GM18520 (cell line): Measurements from ENCODE around the gene SLC2A9.
A peak's percentile ranks its signal among the peaks of the same experiment; 100 is the strongest.
"Not testable (repeated sequence)": the region's sequence is repeated elsewhere in the genome, so short reads cannot be mapped to it uniquely, and the experiment has no call there.

Experiments used
- ATAC-seq: cut with Tn5 transposase; IDR thresholded peaks from one replicate; pipeline ENCODE4 v1.9.1; 2021; ENCODE audit not compliant: unreplicated experiment

SLC2A9 gene

DNA sequence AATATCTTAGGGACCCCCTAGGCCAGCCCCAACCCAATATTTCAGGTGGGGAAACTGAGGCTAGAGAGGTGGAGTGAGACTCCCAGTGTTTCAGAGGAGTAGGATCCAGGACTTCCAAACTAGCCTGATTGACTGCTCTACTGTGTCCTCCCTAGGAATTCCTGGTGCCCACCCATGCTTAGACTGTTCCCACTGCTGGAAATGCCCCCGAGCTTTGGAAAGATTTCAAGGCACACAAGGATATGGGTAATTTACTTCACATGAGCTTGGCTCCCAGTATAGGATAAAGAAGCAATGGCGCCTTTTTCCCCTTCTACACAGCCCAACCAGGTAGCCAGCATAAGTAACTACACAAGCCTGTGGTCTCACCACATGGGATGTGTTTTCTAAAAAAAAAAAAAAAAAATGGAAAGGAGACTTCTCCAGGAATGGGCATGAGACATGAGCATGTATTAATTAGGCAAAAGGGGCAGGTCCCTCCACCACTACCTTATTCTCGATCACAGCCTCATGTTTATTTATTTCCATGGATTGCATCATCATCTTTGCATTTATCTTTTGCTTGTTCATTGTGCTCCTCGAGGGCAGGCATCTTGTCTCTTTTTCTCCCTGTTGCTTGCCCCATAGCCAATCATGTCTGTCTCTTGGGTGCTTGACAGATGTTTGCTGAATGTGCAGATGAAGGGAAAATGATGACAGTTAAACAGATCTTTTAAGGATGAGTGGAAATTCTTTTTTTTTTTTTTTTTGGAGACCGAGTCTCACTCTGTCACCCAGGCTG, 173.1 kb downstream of the SLC2A9 start:
- no peak for ATAC-seq

- ATAC-seq = no peak
Measured at GRCh38 chr4:9845791-9846493, 175.4 kb downstream of the SLC2A9 start.

DNA sequence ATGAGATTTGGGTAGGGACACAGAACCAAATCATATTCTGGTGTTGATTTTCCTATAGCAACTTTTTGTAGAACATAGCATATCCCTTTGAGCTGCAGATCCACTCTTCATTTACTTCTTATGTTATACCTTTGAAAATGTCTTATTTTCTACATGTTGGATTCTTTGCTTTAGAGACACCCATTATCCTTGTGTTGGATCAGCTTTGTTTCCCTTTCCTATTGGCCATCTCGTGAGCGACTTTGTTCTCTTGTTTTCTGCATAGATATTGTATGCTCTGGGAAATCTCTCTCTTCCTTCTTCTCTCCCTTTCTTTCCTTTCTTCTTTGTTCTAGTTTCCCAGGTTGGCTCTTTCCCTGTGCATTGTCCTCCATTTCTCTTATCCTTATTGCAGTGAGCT, 180.2 kb downstream of the SLC2A9 start:
- no peak for ATAC-seq

DNA sequence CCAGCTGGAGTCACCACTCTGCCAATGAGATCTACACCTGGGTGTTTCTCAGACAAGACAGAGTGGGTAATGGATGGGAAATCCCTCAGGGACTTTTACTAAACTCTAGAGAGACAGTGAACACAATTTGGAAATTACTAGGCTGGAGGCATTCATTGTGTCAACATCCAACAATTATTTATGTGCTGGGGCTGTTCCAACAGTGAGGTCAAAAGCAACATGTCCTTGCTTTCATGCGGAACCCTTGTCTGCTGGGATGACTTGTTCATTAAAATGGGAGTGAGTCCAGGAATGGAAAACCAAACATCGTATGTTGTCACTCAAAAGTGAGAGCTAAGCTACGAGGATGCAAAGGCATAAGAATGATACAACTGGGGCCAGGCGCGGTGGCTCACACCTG, 185.9 kb downstream of the SLC2A9 start:
- no peak for ATAC-seq

GRCh38 chr4:9833421-9833820, 187.9 kb downstream of the SLC2A9 start:
- no peak for ATAC-seq

DNA sequence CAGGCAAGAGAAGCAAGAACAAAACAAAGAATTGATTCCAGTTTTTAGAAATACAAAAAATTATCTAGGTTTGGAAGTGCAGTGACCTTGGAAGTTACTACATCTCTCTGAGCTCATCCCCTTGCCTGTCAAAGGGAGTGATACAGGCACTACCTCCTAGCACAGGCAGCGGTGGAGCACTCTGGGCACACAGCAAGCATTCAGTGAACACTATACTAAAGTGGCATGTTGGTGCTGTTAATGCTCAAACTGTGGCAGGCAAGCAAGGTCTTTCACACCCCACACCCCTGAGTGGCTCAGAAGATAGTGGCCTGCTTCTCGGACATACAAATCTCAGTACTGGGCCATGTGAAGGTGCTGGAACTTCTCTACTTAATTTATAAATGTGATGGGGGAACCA, 188.7 kb downstream of the SLC2A9 start:
- no peak for ATAC-seq

GRCh38 chr4:9826551-9826950, 194.7 kb downstream of the SLC2A9 start:
- ATAC-seq = no peak

GRCh38 chr4:9825049-9825448, 196.2 kb downstream of the SLC2A9 start:
- ATAC-seq = peak; percentile 77

DNA sequence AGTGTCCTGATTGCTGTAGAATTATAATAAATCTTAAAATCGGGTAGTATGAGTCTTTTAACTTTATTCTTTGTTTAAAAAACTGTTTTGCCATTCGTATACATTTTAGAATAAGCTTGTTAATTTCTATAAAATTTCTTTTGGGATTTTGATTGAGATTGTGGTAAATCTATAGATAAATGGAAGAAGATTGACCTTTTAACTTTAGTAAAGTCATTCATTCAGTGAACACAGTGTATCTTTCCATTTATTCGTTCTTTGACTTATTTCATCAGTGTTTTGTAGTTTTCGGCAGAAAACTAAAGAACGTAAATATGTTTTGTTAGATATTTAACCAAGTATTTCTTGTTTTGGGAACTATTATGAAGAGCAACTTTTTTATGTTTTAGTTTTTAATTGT, 201.0 kb downstream of the SLC2A9 start:
- no peak for ATAC-seq

DNA sequence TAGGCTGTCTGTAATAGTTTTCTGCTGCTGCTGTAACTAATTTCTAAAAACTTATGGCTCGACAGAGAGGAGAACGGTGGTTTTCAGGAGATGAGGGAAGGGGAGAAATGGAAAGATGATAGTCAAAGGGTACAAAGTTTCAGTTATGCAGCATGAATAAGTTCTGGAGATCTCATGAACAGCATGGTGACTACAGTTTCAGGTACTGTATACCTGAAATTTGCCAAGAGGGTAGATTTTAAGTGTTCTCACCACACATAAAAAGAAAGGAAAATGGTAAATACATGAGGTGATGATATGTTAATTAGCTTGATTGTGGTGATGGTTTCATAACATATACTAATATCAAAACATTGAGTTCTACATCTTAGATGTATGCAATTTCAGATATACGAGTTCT, 205.0 kb downstream of the SLC2A9 start:
- no peak for ATAC-seq

DNA sequence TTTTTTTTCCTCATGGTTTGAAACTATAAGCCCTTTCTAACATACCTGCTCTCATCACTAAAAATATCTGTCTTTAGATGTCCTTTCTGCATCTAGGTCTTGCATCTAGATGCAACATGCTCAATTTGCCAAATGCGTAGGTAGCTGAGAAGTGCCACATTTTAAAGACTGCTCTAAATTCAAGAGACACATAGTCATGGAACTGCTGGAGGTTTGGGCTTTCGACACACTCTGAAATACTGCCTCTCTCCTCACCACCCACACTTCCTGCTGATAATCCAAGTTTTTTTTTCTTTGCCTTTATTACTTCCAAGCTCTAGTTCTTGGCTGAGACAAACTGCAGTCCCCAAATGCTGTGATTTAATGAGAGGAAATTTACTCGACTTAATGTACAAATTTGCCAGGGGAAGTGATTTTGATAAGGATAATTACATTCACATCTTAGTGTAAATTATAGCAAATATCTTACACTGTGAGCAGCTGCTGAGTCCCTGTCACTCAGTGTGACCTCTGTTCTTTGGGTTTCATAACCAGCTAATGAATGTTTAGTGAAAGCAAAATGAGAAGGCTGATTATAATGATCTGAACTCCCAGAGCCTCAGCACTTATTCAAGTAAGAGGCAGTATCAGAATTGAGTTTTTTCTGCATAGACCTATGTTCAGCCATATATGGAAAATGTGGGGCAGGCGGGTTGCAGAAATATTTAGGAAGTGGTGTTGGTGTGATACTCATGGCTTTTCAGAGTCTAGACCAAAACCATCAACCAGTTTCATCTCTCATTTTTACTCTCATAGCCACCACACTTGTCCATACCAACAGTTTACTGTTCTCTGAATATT, 208.6 kb downstream of the SLC2A9 start:
- ATAC-seq = peak; percentile 81

DNA sequence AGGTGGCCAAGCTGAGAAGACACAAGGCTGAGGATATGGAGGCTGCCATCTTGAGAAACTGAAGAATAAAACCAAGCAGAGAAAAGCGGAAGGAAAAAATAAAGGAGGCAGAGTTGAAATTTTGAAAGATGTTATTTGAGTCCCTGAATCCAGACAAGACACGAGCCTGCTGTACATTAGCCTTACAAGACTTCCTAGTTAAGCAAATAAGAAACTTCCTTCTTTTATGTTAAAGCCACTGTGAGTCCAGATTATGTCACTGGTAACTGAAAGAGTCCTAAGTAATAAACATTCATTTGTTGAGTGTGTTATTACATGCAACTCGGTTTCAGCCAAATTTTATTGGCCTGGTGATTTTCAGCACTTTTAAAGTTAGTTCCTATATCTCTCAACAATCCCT, 209.5 kb downstream of the SLC2A9 start:
- no peak for ATAC-seq

DNA sequence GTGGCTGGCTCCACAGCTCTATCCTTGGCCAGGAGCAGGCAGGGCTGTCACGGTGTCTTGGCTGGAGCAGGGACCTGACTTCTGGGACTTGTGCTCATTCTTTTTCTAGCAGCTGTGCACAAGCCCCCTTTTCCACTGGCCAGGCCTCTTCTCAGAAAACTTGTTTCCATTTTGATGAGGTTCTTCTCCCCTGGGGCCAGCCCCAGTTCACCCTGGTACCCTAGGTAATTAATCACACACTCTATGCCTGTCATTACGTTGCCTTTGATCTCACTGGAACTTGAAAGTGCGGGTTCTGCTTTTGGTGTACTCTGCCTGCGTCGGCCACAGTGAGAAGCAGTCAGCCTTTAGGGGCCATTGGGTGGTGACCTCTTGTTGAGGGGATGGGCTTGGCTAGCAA, 213.2 kb downstream of the SLC2A9 start:
- ATAC-seq = no peak

DNA sequence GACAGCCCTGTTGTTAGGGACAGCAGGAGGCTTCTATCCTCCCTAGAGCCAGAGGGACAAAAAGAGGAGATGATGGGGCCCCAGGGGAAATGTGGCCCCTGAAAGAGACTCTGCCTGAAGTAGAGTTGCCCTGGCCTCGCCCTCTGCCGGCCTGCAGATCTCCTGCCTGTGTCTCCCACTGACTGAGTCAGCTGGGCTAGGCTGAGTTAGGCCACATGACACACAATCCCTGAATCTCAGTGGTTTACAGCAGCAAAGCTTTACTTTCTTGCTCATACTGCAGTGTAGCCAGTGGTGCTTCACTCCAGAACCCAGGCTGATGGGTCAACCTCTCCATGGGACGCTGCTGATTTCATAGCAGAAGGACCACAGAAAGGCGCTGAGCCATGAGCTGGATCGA, 216.4 kb downstream of the SLC2A9 start:
- ATAC-seq = no peak

- ATAC-seq = no peak
Measured at GRCh38 chr4:9800848-9801247, 220.4 kb downstream of the SLC2A9 start.

- ATAC-seq = not testable (repeated sequence)
Measured at GRCh38 chr4:9796641-9797040, 224.7 kb downstream of the SLC2A9 start.

- ATAC-seq = no peak
Measured at GRCh38 chr4:9792381-9792780, 228.9 kb downstream of the SLC2A9 start.

DNA sequence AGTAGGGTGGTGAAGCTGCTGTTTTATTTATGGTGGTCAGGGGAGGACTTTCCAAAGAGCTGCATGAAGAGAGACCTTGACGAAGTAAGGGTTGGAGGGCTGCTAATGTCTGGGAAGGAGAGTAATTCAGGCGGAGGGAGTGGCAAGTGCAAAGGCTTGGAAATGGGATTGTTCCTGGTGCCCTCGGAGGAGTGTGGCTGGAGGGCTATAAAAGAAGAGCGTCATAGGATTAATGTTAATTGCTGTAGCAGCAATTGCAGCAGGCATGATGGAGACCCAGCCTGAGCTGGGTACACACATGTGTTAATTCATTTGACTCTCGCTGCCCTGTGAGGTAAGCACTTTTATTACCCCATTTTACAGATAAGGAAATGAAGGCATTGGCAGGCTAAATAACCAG, 235.4 kb downstream of the SLC2A9 start:
- ATAC-seq = not testable (repeated sequence)

GRCh38 chr4:9782136-9782436, 239.2 kb downstream of the SLC2A9 start:
- ATAC-seq = no peak

DNA sequence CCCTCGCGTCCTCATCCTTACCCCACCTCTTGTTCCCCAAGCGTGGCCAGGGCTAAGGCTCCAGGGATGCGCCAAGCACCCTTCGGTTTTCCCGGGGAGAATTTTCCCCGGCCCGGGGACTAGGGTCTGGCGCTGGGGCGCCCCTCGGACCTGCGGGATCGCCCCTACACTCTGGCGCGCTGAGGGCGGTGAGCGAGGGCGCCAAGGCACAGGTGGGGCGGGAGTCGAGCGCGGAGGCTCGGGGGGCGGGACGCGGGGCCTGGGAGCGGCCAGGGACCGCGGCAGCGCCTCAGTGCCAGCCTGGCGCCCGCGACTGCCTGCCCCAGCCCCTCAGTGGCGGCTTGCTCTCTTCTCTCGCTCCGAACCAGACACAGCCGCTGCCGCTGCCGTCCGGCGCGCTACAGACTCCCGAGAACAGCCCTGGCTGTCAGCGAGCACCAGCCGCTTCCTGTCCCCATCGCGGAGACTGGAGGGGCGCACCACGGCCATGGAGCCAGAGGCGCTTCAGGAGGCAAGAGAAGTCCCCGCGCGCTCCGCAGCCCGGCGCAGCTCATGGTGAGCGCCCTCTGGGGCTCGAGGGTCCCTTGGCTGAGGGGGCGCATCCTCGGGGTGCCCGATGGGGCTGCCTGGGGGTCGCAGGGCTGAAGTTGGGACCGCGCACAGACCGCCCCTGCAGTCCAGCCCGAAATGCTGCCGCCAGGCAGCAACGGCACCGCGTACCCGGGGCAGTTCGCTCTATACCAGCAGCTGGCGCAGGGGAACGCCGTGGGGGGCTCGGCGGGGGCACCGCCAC, 239.8 kb downstream of the SLC2A9 start, which contains the start of gene DRD5:
Gene DRD5 (plus strand): TSS at position 292 of the 793 bp plus-strand sequence. CDS start 396 bp downstream, at position 688.
- no peak for ATAC-seq
